C1 segment of cervical spinal cord (tissue), 14 donors: ENCODE measurements around the gene ZNF785.
A peak's percentile ranks its signal among the peaks of the same experiment; 100 is the strongest.
"Not testable (repeated sequence)": the region's sequence is repeated elsewhere in the genome, so short reads cannot be mapped to it uniquely, and the experiment has no call there.

Source experiments
- DNase-seq, 14 donors: peaks; one replicate each; lab custom pipeline; 2025; lab: John Stamatoyannopoulos, UW

ZNF785 gene

DNA sequence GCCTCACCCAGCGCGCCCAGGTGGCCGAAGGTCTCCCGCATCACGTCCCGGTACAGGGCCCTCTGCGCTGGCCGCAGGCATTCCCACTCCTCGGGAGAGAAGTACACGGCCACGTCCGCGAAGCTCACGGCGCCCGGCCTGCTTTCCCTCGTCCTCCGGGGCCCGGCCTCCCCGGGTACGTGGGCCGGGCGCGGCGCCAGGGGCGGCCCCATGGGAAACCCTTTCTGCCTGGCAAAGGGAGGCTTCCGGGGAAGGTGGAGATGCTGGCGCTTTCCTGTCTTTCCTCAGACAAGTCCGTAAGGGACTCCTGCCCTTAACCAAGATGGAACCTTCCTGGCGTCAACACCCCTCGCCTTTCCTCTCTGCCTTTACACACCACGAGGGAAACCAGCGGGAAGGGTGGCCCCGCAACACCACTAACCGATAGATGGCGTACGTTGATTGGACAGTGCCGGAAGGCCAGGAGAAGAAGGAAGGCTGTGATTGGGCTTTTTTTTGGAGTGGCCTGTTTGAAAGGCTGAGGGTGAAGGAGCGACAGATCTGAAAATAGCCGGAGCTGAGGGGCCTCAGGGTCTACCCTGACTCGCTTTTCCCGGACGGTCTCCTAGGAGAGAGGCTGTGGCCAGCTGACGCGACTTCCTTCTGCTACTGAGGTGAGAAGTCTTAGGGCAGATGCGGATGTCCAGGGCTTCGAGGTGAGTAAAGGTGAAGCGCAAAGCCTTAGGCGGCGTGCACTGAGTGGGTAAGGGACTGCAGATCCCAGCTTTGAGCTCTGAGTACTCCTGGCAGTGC is at the start of gene ZNF785:
TSS of gene ZNF785 (minus strand) at position 298 of the 792 bp plus-strand sequence. CDS start at position 212, 86 bp downstream.
- peak; percentile 63 to 99 (median 94) for DNase-seq

DNA sequence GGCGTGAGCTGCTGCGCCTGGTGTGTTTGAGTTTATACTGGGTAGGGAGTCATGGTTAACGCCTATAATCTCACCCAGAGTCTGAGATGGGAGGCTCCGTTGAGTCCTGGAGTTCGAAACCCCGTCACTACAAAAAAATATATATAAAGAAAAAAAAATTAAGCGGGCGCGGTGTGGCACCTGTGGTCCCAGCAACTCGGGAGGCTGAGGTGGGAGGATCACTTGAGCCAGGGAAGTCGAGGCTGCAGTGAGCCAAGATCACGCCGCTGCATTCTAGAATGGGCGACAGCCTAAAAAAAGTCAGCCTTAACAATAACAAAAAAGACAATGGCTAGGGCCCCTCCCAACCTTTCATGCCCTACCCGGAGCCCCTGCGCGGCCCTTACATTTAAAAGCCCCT is 48.0 kb upstream of the ZNF785 start:
- no peak for DNase-seq

DNA sequence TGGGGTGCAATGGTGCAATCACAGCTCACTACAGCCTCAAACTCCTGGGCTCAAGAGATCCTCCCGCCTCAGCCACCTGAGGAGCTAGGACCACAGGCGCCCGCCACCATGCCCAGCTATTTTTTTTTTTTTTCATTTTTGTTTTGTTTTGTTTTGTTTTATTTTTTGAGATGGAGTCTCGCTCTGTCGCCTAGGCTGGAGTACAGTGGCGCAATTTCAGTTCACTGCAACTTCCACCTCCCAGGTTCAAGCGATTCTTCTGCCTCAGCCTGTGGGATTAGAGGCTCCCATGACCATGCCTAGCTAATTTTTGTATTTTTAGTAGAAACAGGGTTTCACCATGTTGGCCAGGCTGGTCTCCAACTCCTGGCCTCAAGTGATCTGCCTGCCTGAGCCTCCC is 47.0 kb upstream of the ZNF785 start:
- not testable (repeated sequence) for DNase-seq

DNA sequence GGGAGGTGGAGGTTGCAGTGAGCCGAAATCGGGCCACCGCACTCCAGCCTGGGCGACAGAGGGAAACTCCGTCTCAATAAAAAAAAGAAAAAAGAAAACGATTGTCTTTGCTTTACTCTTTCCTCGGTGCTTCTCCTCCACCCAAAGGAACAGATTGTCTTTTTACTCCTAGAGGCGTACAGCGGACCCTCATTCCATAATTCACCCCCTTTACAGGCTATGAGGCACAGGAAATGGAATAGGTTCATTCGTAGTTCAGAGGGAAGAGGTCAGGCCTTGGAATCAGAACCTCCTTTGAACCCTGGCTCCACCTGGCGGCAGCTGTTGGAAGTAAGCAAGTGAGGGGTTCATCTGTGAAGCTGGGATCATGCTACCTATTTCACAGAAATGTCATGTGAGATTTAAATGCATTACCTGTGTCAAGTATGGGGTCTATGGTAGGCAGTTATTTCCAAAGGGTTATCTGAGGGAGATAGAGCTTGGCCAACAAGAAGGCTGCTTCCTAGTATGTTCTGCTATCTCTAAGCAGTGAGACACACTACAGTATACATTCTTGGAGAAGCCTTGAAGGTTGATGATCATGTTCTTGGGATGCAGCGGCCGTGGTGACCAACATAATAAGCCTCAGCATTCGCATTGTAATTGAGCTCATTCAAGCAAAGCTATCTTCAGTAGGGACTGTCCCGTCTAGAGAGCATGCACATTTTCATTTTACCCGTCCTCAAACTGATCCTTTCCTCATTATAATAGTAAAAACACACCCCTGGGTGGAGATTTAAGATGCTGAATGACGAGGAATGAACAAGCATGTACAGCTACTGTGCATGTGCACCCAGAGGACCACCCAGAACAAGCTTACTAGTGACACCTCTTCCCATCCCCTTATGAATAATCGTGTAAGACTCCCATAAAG is 43.4 kb upstream of the ZNF785 start:
- peak; percentile 6 to 80 (median 49) for DNase-seq

DNA sequence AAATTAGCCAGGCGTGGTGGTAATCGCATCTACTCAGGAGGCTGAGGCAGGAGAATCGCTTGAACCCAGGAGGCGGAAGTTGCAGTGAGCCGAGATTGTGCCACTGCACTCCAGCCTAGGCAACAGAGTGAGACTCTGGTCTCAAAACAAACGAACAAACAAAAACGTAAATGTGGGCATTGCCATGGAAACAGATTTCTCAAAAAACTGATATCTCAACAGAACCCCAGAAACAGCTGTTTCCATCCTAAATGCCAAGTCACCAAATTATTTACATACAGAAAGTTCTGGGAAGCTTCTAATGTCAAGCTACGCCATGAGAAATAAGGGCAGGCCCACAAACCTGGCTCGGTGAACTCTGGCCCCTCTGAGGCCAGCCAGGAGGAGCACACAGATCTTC is 40.7 kb upstream of the ZNF785 start:
- no peak for DNase-seq

DNA sequence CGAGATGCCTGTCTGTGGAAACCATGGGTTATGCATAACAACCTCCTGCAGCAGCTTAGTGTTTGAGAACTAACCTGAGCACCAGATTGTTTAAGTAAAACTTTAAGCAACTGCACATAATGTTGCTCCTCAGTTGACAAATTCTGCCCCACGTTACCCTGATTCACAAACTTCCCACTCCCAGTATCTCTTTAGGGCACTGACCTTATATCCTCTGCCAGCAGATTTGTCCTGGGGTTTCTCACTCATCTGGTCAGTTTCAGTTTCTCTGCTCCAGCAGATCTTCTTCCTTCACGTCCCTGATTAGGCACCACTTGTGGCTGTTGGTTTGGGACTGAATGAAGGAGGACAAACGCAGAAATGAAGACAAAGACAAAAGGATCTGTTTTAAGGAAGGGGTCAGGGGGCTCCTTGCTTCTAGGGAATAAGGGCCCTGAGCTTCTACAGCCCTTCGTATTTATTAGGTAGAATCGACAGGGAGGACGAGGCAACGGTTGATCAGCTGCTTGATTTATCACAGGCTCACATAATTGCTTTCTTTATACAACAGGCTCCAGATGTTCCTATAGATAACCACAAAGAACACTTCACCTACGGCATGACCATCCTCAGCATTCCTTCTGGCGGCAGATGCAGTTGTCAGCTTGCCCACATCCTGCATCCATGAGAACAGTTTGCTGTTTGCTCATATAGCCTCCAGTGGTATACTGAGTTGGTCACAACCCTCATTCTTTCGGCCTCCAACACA is 38.2 kb upstream of the ZNF785 start:
- DNase-seq = no peak

DNA sequence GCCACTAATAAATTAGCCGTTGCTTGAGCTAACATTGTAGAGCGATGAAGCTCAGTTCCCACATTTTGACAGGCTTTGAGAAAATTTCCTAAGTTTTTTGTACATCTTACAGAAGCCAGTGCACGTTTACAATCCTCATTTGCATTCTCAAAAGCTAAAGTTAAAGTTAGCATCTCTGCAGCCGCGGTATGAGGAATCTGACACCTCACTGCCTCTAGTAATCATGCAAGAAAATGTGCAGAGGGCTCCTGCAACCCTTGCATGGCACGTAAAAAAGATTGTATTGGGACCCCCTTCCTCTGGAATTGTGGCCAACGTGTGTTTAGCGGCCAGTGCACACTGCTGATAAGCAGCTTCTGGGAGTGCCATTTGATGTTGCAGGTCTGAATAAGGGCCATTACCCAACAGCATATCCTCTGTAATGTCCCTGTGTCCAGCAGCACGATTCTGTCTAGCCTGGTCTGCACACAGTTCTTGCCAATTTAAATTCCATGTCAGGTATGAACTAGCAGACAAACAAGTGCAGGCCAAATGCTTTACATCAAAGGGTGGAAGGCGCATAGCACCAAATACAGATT is 37.0 kb upstream of the ZNF785 start:
- DNase-seq = no peak

DNA sequence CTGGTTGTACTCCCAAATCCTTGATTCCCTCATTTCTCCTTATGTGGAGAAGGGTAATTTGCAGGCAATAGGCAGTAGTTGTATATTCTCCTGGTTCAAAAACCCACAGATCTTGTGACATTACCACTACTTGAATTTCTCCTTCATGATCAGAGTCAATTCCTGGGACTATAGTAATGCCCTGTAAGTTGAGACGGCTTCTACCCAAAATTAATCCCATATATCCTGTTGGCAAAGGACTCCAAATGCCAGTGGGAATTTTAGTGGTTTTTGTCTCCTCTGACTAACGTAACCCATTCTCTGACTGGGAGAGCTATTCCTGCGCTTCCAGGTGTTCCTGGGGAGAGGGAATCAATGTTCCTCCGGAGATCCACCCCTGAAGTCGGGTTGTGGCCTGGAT is 36.3 kb upstream of the ZNF785 start:
- no peak for DNase-seq

DNA sequence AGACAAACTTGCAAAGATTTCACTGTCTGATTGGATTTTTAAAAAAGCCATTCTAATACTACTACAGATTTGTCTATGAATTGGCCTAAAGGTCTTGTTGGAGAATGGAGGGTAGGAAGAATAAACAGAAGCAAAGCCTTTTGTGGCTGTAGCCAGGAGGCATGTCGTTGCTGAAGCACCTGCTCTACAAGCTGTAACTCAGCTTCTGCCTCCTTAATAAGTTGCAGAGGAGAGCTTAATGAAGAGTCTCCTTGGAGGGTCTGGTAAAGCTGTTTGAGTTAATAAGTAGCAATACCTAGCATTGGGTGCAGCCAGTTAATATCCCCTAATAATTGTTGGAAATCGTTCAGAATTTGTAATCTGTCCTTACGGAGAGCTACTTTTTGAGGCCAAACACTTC is 34.7 kb upstream of the ZNF785 start:
- no peak for DNase-seq

DNA sequence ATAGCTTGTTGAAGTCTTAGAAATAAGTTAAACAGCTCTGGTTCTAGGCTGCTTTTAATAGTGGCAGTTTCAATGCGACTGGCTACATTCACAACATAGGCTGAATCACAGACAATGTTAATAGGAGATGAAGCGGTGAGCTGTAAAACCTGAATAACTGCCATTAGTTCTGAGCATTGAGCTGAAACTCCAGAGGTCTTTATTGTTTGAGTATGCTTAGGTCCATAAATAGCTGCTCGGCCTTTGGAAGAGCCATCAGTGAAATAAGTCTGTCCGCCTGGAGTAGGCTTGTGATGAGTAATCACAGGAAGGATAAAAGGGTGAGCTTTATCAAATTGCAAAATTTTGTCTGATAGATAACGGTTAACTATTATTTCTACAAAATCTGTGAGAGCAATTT is 34.1 kb upstream of the ZNF785 start:
- DNase-seq = no peak

DNA sequence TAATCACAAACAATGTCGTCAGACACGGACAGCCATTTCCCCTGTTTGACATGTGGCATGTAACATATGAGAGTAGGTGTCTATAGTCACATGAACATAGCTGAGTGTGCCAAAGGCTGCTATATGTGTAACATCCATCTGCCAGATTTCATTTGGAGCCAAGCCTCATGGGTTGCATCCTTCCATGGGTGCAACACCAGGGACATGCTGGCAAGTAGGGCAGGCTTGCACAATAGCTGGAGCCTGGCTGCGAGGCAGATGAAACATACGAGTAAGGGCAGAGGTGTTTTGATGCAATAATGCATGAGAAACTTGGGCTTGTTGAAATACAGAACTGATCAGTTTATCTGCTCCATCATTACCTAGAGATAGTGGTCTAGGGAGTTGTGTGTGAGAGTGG is 33.7 kb upstream of the ZNF785 start:
- DNase-seq = no peak

DNA sequence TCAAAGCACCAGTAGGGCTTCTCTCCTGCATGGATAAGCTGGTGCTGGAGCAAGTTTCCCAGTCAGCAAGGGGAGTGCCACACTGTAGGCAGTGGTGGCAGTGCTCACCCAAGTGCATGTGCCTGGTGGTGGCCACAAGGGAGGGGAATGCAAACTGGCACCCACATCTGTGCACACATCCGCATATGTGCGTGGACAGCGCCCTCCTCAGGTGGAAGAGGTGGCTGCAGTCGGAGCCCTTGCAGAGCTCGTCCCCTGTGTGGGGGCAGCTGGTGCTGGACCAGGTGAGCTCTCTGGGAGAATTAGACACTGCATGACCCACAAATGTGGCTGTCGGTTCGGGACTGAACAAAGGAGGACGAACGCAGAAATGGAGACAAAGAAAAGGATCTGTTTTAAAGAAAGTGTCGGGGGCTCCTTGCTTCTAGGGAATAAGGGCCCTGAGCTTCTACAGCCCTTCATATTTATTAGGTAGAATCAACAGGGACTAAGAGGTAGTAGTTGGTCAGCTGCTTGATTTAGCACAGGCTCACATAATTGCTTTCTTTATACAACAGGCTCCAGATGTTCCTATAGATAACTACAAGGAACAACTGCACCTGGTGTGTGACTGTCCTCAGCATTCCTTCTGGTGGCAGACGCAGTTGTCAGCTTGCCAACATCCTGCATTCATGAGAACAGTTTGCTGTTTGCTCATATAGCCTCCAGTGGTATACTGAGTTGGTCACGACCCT is 30.0 kb upstream of the ZNF785 start:
- peak in 7 of 14 donors; percentile 6 to 52 (median 25) for DNase-seq

DNA sequence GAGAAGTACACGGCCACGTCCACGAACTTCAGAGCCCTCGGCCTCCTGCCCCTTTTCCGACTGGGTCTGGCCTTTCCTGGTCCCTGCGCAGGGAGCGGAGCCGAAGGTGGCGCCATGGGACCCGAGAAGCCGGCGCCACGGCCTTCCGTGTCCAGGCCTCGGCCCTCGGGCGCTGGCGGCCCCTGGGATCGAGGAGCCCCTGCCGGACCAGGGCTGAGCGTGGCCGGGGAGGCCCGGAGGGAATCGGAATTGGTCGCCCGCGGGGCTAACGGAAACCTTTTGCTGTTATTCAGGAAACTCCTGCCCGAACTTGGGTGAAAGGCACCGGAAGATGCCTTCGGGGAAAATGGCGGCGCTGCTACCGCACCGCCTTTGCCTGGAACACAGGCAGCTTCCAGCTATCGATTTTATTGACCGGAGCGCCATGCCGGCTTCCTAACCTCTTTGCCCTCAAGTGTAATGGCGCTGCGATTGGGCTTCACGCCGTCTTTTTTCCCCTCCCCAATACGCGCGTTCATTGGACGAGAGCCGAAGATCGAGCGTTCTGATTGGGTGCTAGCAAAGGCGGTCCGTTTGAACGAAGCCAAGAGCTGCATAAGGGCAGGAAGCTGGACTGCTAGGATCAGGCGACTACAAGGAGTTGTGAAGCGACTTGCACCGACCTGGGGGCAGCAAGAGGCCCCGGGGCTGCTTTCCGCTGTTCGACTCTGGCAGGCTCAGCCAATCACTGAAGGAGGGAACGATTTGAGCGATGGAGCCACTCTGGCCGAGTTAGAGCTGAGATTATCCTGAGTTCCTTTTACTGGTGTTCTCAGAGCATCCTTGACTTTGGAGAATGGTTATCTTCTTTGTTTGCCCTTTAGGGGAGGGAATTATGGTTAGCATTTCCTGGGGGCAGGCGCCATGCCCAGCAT is 24.7 kb upstream of the ZNF785 start, which contains the start of gene ZNF689:
TSS of gene ZNF689 (minus strand) at position 464 of the 914 bp plus-strand sequence. CDS start at position 116, 348 bp downstream.
- peak; percentile 79 to 98 (median 93) for DNase-seq

DNA sequence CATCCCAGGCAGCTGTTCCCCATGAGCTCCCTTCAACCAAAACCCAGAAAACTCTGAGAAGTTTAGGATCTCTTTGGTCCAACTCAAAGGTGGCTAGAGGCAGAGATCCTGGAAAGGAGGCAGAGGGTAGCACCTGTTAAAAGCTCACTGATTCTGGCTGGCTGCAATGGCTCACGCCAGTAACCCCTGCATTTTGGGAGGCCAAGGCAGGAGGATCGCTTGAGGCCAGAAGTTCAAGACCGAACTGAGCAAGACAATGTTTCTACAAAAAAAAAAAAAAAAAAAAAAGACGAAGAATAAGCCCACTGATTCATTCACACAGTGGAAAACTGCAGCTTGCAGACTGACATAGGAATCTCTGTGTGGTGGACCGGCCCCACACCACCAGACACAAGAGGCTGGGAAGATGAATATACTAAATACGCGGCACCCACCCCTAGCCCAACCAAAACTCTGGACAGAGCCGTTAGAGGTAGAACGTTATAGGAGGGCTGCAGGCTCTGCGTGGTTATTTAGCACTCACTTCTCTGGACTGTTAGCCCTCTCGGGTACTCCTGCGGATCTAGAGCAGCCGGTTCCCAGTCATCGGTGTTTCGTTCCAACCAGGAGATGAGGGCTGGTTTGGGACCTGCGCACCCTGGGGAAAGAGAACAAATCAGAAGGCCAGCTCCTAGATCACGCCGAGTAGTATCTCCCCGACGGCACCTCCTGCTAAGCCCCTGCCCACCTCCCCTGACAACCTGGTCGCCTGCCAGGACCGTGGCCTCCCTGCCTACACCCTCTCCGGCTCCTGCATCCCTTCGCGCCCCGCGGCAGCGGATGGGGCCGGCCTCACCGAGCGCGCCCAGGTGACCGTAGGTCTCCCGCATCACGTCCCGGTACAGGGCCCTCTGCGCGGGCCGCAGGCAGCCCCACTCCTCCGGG is 23.8 kb upstream of the ZNF785 start:
- DNase-seq = peak in 8 of 14 donors; percentile 17 to 74 (median 55)

DNA sequence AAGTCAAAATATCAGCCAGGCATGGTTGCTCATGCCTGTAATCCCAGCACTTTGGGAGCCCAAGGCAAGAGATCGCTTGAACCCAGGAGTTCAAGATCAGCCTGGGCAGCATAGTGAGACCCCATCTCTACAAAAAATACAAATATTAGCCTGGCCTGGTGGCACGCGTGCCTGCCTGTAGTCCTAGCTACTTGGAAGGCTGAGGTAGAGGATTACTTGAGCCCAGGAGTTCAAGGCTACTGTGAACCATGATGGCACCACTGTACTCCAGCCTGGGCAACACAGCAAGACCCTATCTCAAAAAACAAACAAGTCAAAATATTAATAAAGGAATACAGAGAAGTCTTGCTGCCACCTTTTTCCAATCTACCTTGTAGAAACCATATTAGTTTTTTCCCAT is 20.5 kb upstream of the ZNF785 start:
- no peak for DNase-seq

DNA sequence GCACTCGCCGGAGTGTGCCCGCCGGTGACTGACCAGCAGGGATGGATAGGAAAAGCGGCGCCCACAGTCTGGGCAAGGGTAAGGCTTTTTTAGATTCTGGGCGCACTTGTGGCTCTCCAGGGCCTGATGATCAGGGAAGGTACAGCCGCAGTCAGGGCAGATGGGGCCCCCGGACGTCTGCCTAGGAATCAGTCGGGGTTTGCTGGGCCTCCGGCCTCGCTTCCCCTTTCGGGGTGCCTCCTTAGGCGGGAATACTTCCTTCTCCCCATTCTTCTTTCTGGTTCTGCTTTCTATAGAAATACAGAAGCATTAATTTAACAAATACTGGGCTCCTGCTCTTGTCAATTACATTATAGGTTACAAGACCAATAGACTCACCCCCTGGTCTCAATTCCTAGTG is 19.7 kb upstream of the ZNF785 start:
- DNase-seq = peak in 5 of 14 donors; percentile 6 to 28 (median 23)

DNA sequence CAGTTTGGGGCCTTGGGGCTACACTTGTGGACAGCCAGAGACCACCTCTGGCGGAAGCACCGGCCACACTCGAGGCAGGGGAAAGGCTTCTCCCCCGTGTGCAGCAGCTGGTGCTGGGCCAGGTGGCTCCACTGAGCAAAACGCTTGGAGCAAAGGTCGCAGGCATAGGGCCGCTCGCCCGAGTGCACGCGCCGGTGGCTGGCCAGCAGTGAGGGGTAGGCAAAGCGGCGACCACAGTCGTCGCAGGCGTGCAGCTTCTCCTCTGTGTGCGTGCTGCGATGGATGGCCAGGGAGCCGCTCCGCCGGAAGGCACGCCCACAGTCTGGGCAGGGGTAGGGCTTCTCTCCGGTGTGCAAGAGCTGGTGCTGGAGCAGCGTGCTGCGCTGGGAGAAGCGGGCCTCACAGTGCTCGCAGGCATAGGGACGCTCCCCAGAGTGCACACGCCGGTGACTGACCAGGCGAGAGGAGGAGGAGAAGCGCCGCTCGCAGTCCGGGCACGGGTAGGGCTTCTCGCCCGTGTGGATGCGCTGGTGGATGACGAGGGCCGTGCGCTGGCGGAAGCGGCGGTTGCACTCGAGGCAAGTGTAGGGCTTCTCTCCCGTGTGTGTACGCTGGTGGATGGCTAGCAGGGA is 18.9 kb upstream of the ZNF785 start:
- peak in 1 of 14 donors; percentile 25 for DNase-seq

DNA sequence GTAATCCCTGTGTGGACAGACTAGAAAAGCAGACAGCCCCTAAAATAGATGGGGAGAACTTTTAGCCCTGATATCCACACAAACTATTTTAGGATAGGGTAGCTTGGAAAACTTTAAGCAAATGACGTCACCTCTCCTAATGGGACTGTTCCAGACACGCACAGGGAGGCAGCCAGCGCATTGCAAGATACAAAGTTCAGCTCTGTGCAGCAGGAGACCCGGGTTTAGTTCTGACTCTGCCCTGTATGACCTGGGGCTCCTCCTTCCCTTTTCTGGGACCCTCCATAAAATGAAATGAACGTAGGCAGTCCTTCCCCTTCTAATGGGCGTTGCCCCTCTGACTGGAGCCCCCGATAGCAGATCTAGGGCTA is 18.4 kb upstream of the ZNF785 start:
- no peak for DNase-seq
